GM12864 (cell line): ENCODE results near the gene RANBP3.
"Not testable (repeated sequence)": the region's sequence is repeated elsewhere in the genome, so short reads cannot be mapped to it uniquely, and the experiment has no call there.

Experiments
- DNase-seq: peaks from one replicate; pipeline ENCODE4 v3.0.0-alpha.2; 2011; ENCODE audit warnings: low read depth
- H3K4me3 ChIP-seq: 2 replicates; pipeline ENCODE4 v1.5.1; 2011; ENCODE audit warnings: mild to moderate bottlenecking, low read depth, low read length, control low read depth
- TF ChIP-seq, protein P1 (sequence below): IDR thresholded peaks from 2 replicates; pipeline ENCODE4 v1.5.1; 2011; ENCODE audit warnings: low read depth, mild to moderate bottlenecking, moderate library complexity, low read length, control low read depth, inconsistent platforms; ENCODE audit errors: missing control alignments

The RANBP3 gene

DNA sequence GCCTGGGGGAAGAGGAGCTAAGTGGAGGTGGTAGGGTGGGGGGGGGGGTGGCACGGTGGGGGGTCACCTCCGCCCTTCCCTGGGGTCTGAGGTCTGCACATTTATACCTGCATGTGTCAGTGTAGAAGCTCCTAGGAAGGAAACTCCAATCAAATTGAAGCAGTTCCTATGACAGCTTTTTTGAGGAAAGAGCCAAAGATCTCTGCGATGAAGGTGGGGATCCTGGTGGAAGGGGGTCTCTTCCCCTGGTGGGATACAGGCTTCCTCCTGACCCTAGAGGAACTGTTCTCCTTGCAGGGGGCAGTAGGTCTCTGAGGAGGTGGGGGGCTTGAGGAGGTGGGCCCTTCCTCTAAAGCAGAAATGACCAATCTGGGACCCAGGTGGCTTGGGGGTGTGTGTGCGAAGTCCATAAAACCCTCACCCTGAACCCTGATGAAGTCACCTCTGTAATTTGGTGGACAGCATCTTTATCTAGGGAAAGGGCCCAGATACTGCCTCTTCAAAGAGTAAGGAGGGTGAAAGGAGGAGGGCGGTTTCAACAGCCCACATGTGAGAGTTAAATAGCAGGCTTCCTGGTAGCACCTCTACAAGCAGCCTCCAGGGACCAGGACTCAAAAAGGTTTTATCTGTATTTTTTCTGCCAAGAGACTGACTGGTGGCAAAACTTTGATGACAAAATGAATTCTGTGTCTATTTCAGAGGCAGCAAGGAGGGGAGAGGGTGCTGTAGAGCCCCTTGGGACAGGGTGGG lies 12.9 kb downstream of the RANBP3 start:
- TF ChIP-seq, protein P1, sequence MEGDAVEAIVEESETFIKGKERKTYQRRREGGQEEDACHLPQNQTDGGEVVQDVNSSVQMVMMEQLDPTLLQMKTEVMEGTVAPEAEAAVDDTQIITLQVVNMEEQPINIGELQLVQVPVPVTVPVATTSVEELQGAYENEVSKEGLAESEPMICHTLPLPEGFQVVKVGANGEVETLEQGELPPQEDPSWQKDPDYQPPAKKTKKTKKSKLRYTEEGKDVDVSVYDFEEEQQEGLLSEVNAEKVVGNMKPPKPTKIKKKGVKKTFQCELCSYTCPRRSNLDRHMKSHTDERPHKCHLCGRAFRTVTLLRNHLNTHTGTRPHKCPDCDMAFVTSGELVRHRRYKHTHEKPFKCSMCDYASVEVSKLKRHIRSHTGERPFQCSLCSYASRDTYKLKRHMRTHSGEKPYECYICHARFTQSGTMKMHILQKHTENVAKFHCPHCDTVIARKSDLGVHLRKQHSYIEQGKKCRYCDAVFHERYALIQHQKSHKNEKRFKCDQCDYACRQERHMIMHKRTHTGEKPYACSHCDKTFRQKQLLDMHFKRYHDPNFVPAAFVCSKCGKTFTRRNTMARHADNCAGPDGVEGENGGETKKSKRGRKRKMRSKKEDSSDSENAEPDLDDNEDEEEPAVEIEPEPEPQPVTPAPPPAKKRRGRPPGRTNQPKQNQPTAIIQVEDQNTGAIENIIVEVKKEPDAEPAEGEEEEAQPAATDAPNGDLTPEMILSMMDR: no peak
- DNase-seq: no peak

DNA sequence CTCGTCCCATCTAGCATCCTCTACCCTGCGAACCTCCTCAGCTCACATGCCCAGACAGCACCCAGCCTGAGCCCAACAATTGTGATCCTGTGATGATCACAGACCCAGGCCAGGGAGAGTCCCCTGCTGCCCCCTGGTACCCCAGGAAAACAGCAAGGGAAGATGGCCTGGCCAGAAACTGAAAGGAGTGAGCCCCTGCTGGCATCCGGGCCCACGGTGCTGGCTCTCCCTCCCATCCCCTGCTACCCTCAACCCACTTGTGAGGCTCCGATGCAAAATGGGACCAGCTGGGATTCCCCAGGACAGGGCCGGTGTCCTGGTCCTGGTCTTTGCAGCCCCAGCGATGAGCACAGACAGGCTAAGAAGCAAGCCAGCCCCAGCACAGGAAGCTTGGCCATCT lies 14.1 kb downstream of the RANBP3 start:
- no peak for DNase-seq
- TF ChIP-seq, protein P1: no peak
- H3K4me3 ChIP-seq: no peak overlapping the region

More for the DNA sequence above, 12.9 kb downstream of the RANBP3 start:
- no peak overlapping the region for H3K4me3 ChIP-seq

DNA sequence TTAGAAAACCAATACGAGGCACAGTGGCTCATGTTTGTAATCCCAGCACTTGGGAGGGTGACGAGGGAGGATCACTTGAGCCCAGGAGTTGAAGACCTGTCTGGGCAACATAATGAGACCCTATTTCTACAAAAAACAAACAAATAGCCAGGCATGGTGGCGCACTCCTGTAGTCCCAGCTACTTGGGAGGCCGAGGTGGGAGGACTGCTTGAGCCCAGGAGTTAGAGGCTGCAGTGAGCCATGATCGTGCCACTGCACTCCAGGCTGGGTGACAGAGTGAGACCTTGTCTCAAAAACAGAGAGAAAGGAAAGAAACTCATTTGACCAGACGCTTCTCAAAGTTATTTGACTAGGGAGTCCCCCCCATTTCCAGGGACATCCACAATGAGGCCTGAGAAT lies 14.7 kb downstream of the RANBP3 start:
- not testable (repeated sequence) for DNase-seq, H3K4me3 ChIP-seq

DNA sequence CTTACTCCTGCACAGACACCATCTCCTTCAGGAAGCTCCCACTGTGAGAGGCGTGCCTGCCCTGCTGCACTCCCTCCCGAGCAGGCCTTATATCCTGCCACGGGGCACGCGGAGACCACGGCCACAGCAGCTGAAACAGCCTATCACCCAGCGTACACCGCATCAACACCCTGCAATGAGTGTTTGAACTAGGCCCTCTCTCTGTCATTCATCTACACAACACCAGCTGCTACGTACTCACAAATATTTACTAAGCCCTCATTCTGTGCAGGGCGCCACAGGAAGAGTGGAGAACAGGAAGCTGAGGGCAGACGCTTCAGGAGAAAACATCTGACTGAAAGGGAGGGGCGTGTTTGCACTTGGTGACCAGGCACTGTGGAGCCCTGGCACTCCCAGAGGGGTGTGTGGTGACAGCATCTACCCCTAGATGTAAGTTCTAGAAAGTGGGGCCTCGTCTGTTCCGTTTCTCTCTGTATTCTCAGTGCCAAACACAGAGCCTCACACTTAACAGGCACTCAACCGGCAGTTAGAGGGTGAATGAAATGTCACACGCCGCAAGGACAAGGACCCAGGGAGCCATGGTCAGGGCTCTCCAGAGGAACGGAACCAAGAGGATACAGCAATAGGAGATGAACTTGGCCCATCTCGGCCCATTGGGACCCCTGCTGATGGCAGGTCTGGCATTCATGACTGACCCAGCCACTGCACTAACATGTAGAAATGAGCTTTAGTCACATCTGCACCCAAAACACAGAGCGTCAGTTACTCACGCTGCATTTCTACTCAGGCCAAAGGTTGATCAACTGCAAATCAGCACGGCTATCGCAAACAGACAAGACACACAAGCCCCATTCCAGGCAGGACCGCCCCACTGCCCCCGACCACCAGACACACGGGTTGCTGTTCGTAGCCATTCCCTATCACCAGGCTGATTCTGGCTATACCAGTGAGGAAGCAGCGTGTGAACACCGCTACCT lies 15.7 kb downstream of the RANBP3 start:
- no peak for DNase-seq
- no peak overlapping the region for H3K4me3 ChIP-seq
- TF ChIP-seq, protein P1: no peak

DNA sequence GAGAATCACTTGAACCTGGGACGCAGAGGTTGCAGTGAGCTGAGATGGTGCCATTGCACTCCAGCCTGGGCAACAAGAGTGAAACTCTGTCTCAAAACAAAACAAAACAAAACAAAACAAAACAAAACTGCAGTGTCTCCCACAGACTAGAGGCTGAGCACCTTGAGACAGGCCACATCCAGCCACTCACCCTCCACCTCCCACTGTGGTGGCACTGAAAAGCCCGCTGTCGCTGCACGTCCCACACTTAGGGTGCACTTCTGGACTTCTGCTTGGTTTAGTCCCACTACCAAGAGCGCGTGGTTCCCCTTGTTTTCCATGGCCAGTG lies 16.3 kb downstream of the RANBP3 start:
- not testable (repeated sequence) for DNase-seq, H3K4me3 ChIP-seq

DNA sequence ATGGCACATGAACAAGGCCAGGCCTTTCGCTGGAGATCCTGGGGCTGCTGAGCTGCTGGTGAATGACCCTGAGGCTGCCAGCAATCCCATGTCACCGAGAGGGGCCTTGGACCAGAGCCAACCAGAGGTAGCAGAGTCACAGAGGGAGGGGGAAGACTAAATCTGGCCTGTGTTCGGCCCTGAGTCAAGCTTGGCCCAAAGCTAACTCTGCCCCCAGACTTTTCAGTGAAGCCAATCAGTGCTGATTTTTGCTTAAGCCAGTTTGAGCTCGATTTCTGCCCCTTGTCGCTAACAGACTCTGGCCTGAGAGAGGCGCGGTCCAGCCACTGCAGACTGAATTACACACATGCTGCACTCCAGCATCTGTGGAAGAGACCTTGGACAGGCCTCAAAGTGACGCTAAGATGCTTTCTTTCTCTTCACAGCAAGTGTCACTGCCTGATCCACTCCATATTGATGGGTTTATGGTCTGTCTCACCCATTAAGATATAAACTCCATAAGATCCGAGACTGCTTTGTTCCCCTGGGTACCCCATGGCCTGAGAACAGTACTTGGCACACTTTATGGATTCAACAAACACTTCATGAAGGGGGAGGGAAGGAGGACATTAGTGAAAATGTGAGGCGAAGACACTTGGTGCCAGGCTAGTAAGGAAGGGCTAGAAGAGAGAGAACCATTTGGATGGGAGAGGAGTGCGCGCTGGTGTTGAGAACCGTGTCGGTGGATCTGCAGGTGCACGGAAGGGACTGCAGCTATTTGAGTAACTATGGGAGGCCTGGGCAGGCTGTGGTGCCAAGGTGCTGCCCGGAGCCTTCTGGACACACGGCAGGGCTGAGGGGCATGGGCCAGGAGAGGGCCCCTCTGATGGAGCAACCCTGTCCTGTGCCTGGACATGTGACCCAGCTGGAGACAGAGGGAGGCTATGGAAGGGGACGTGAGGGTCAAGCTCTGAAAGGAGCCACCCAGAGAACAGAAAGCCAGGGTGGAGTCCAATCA lies 17.6 kb downstream of the RANBP3 start:
- TF ChIP-seq, protein P1: no peak
- no peak overlapping the region for H3K4me3 ChIP-seq
- no peak for DNase-seq

DNA sequence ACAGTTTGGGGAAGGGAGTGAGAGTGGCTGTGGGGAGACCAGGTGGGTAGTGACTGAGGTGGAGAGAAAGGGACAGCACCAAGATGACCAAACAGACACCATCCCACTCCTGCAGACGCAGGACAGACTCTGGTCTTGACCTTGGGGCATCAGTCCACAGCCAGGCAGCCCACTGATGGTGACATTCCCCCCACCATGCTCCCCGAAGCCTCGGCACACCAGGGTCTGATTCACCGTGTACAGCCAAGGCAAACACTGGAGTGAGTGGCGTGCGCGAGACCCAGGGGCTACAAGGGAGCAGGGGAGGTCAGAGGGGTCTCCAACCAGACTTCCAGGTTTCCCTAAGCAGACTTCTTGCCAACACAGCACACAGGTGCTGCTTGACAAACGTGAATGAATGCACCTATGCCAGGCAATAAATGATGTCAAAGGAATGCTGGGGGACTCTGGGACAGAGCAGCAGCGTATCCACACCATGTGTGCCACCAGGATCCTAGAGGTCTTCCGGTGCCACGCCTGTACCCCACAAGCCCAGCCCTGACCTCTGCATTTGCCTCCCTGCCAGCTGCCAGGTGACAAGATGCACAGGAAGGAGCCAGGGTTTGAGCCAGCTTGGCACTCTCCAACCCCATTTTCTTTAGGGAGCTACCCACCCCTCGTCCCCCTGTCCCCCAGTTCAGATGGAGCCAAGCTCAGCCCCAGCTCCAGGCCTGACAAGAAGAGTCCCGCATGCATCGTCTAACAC lies 18.5 kb downstream of the RANBP3 start:
- TF ChIP-seq, protein P1: no peak
- H3K4me3 ChIP-seq: no peak overlapping the region
- DNase-seq: no peak
